Activated CD4-positive, alpha-beta memory T cell treated with anti-CD3 and anti-CD28 coated beads for 36 hours (primary cell): Measurements from ENCODE around the gene UBE2E2. TPM values are rescaled to one million over a fixed set of nuclear protein-coding genes. Genes with fewer than 3 reads are reported as not detected.
"Not testable (repeated sequence)": the region's sequence is repeated elsewhere in the genome, so short reads cannot be mapped to it uniquely, and the experiment has no call there.

Experiments
- CTCF ChIA-PET: fragments of 350-600 bp; sonication (Branson Sonifier 250); formaldehyde crosslinking; loops from one replicate; lab custom pipeline; 2021; ENCODE audit warnings: antibody characterized with exemption, inconsistent platforms; lab: Charles Lee
- POLR2A ChIA-PET: fragments of 350-600 bp; sonication (Branson Sonifier 250); formaldehyde crosslinking; loops from one replicate; lab custom pipeline; 2021; ENCODE audit warnings: antibody characterized with exemption; lab: Charles Lee
- DNase-seq: peaks from one replicate; pipeline ENCODE4 v3.0.0-alpha.2; 2020
- H3K27ac Mint-ChIP-seq: one replicate; pipeline ENCODE4 v1.8.0; 2021; ENCODE audit warnings: mixed read lengths
- H3K27me3 Mint-ChIP-seq: one replicate; pipeline ENCODE4 v1.8.0; 2021; ENCODE audit warnings: mixed read lengths
- H3K36me3 Mint-ChIP-seq: one replicate; pipeline ENCODE4 v1.8.0; 2021; ENCODE audit warnings: mixed read lengths
- H3K4me1 Mint-ChIP-seq: one replicate; pipeline ENCODE4 v1.8.0; 2021; ENCODE audit warnings: low read depth, mixed read lengths
- H3K4me3 Mint-ChIP-seq: one replicate; pipeline ENCODE4 v1.8.0; 2021; ENCODE audit warnings: mild to moderate bottlenecking, mixed read lengths
- H3K9me3 Mint-ChIP-seq: one replicate; pipeline ENCODE4 v1.8.0; 2021; ENCODE audit warnings: mixed read lengths
- intact Hi-C: fragments of 100-400 bp; cut with micrococcal nuclease; formaldehyde crosslinking; loops from one replicate; pipeline ENCODE4 v1.15.1; 2023
- total RNA-seq, 2 experiments: library from RNA; stranded (reverse); gene quantifications; one replicate each; pipeline ENCODE4 v1.2.3, GENCODE V29; 2021

The UBE2E2 gene
- total RNA-seq, 2 experiments from 2014 or later, result 2.0 to 4.2 TPM

DNA sequence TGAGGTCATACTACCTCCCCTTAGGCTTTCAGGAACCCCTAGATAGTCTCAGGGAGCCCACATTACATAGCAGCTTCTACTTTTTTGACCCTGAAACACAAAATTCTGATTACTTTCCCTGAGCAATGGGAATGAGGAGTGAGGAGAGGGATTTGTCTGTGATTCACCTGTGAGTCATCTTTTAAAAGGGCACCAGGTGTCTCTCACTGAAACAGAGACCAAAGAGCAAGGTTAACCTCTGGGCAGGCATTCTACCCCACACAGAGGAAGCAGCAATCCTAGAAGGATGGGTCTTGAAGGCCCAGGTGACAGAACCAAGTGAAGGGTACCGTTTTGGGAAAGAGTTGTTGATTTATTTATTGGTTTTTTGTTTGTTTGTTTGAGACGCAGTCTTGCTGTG is 31.1 kb upstream of the UBE2E2 start:
- intact Hi-C loops, result no loop called here
- CTCF ChIA-PET, result no interaction called here
- Mint-ChIP-seq H3K4me1 (no peaks in the 10 kb centered on the region), H3K9me3 (peaks cover 5% of the 10 kb centered on the region), H3K27me3 (no peaks in the 10 kb centered on the region), H3K4me3 (no peak overlapping the region), H3K27ac (no peak overlapping the region), H3K36me3 (no peaks in the 10 kb centered on the region)
- DNase-seq, result no peak
- POLR2A ChIA-PET, result no interaction called here

DNA sequence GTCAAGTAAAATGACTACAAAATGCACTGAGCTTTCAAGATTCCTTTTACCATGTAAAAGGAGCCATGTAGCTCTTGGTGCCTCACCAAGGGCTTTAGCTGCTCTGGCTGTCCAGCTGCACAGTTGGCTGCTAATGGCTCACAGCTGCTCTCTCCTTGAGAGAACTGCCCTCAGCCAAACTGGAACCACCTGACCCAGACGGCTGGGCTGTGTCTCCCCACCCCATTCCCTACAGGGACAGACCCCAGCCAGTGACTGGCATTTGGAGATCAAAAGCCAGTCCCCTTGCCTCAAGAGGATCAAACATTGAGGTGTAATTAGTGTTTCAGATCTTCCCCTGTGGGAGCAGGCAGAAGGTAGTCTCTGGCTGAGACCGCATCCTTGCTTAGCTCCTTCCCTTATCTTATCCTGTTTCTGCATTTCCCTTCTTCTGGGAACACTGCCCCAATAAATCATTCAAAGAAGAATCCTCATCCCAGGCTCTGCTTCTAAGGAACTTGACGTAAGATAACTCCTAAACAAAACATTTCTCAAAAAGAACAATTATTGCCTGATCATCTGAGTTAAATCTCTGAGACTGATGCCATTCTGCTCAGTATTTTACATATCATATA is 28.6 kb upstream of the UBE2E2 start:
- H3K4me1 Mint-ChIP-seq, result no peaks in the 10 kb centered on the region
- intact Hi-C loops, result no loop called here
- CTCF ChIA-PET, result no interaction called here
- no peaks in the 10 kb centered on the region for H3K27me3 Mint-ChIP-seq
- POLR2A ChIA-PET, result no interaction called here
- H3K27ac Mint-ChIP-seq, result no peak overlapping the region
- H3K4me3 Mint-ChIP-seq, result no peak overlapping the region
- DNase-seq, result no peak
- H3K9me3 Mint-ChIP-seq, result peaks cover 8% of the 10 kb centered on the region
- no peaks in the 10 kb centered on the region for H3K36me3 Mint-ChIP-seq

DNA sequence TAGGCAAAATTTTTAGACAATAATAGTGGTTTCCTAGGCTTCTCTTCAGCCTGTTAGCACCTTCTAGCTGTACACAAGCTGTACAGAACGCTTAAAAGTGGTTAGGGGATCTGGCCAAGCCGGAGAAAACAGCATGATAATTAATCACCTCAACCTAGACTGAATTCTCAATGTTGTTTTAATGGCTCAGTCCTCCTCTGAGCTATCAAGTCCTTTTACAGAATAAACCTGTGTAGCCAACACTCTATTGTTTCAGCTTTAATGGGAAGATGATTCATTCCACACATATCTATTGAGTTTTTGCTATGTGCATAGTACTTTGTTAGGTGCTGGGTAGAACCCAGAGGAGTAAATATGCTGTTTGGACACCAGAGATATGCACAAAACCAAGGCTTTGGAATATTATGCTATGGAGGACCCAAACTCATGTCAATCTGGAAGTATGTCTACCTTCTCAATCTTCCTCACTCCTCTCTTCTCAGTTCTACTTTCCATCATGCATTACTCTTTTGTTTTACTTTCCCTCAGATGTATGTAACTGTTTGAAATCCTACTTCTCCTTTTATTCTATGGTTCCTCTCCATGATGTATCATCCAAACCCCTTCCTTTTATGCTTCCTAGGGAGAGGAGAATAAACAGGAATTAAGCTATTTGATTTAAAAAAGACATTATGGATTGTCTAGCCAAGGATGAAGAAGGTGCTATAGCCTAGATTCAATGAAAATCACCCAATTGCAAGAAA is 27.6 kb upstream of the UBE2E2 start:
- Mint-ChIP-seq H3K27ac (no peak overlapping the region), H3K36me3 (no peaks in the 10 kb centered on the region), H3K9me3 (peaks cover 3% of the 10 kb centered on the region), H3K27me3 (no peaks in the 10 kb centered on the region), H3K4me3 (no peak overlapping the region), H3K4me1 (no peaks in the 10 kb centered on the region)
- intact Hi-C loops, result no loop called here
- no peak for DNase-seq
- CTCF ChIA-PET, result no interaction called here
- POLR2A ChIA-PET, result no interaction called here

DNA sequence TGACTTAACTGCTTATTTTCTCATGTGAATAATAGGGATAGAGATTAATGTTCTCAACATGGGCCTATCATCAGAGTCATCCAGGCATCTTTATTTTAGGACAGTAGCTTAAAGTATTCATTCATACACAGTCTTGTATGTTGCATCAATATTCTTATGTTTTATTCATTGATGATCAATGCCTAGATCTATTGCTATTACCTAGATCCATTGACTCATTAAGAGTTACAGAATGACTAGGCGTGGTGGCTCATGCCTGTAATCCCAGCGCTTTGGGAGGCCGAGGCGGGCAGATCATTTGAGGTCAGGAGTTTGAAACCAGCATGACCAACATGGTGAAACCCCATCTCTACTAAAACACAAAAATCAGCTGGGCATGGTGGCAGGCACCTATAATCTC is 26.3 kb upstream of the UBE2E2 start:
- intact Hi-C loops, CTCF ChIA-PET: not testable (repeated sequence)

DNA sequence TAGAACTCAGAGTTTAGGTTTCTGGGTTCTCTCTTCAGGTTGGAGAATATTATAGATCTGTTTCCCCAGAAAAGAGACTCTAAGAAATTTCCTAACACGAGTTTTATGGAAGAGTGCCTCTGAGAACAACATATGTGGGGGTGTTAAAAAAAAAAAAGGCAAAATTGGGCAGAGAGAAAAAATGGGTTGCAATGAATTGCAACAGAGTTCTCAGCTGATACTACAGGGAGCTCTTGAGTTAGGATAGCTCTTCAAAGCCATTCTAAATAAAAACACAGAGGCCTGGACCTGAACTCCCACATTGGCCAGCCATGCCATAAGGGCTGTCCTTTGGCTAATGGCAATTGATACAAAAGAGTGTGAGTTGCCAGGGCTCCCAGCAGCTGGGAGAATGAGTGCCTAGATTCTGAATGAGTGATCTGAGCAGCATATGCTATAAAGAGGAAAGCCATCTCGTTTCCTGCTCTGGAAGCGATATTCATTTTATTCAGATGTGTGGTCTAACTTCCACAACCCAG is 20.1 kb upstream of the UBE2E2 start:
- Mint-ChIP-seq H3K27ac (no peak overlapping the region), H3K27me3 (peaks cover 2% of the 10 kb centered on the region), H3K4me1 (no peaks in the 10 kb centered on the region), H3K36me3 (no peaks in the 10 kb centered on the region), H3K4me3 (no peak overlapping the region), H3K9me3 (no peaks in the 10 kb centered on the region)
- ChIA-PET POLR2A (no interaction called here), CTCF (no interaction called here)
- intact Hi-C loops, result no loop called here
- DNase-seq, result no peak

More for the DNA sequence above, 26.3 kb upstream of the UBE2E2 start:
- H3K4me3 Mint-ChIP-seq, H3K27ac Mint-ChIP-seq, H3K36me3 Mint-ChIP-seq, H3K27me3 Mint-ChIP-seq, H3K4me1 Mint-ChIP-seq, POLR2A ChIA-PET, H3K9me3 Mint-ChIP-seq, DNase-seq: not testable (repeated sequence)

DNA sequence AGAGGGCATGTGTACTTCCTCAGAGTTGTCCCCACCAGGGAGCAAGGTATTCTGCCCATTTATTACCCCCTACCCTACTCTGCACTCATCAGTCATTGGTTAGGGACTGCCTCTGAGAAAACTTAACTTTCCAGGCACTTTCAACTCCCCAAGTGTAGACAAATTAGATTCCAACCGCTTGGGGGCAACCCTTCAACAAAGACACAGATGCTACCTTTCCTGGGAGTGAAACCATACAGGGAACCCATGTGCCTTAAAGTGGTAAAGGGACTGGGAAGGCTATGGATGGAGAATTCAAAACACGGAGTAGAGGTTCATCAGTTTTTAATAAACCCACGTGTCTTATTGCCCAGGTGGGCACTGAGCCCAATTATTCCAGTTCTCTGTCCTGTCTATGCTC is 19.4 kb upstream of the UBE2E2 start:
- H3K36me3 Mint-ChIP-seq, result no peaks in the 10 kb centered on the region
- peaks cover 2% of the 10 kb centered on the region for H3K27me3 Mint-ChIP-seq
- ChIA-PET POLR2A (no interaction called here), CTCF (no interaction called here)
- no peak overlapping the region for H3K27ac Mint-ChIP-seq
- intact Hi-C loops, result no loop called here
- H3K4me1 Mint-ChIP-seq, result no peaks in the 10 kb centered on the region
- no peak for DNase-seq
- H3K9me3 Mint-ChIP-seq, result no peaks in the 10 kb centered on the region
- H3K4me3 Mint-ChIP-seq, result no peak overlapping the region

DNA sequence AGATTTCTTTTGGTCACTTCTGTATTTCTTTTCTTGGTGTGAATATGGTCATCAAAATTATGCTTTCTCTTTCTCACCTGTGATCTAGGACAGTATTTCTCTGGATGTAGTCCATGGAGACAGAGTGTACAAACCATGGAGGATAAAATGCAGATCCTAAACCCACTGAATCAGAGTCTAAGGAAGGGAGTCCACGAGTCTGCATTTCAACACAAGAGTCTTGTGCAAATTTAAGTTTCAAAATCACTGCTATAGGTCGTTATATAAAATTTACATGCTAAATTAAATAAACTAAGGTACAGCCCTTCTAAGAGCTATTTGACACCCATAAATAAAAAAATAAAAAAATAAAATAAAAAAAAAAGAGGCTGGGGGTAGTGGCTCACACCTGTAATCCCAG is 17.3 kb upstream of the UBE2E2 start:
- DNase-seq, result no peak
- Mint-ChIP-seq H3K27ac (no peak overlapping the region), H3K4me1 (no peaks in the 10 kb centered on the region), H3K27me3 (peaks cover 2% of the 10 kb centered on the region), H3K9me3 (no peaks in the 10 kb centered on the region), H3K4me3 (no peak overlapping the region), H3K36me3 (no peaks in the 10 kb centered on the region)
- intact Hi-C loops, result no loop called here
- ChIA-PET POLR2A (no interaction called here), CTCF (no interaction called here)

DNA sequence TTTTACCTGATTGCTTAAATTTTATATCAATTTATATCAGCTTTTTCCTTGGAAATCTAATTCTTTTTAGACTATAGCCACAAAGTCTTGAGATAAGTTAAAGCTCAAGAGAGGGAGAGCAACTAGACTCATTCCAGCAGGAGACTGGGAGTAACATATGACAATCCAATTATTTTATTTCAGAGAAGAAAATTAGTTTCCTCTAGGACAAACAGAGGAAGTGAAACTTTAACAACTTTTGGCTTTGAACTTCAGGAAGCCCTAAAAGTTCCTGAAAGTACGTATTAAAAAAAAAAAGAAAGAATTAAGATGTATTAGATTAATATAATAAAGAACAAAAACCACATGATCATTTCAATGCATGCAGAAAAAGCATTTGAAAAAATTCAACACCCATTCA is 13.9 kb upstream of the UBE2E2 start:
- POLR2A ChIA-PET, result no interaction called here
- CTCF ChIA-PET, result no interaction called here
- no peaks in the 10 kb centered on the region for H3K4me1 Mint-ChIP-seq
- intact Hi-C loops, result no loop called here
- H3K9me3 Mint-ChIP-seq, result no peaks in the 10 kb centered on the region
- no peaks in the 10 kb centered on the region for H3K36me3 Mint-ChIP-seq
- DNase-seq, result no peak
- no peak overlapping the region for H3K4me3 Mint-ChIP-seq
- H3K27ac Mint-ChIP-seq, result no peak overlapping the region
- peaks cover 2% of the 10 kb centered on the region for H3K27me3 Mint-ChIP-seq

DNA sequence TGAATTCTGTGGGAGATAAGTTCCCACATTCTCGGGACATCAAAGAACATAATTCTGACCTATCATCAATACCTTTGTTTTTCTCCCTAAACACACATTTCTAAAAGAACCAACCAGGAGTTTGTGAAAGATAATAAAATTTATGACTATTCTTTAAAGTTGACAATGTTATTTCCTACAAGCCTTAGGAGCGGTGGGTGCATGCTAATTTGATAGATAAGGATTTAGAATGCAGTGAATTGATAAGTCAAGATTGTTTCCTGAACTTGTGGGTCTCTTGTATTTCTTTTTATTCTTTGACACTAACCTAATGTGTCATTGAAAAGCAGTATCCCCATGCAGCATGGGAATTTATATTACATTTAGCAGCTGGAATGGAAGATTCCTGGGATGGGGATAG is 10.3 kb upstream of the UBE2E2 start:
- Mint-ChIP-seq H3K27ac (no peak overlapping the region), H3K27me3 (no peaks in the 10 kb centered on the region), H3K36me3 (no peaks in the 10 kb centered on the region), H3K9me3 (no peaks in the 10 kb centered on the region), H3K4me3 (no peak overlapping the region), H3K4me1 (no peaks in the 10 kb centered on the region)
- ChIA-PET POLR2A (no interaction called here), CTCF (no interaction called here)
- DNase-seq, result no peak
- intact Hi-C loops, result no loop called here

DNA sequence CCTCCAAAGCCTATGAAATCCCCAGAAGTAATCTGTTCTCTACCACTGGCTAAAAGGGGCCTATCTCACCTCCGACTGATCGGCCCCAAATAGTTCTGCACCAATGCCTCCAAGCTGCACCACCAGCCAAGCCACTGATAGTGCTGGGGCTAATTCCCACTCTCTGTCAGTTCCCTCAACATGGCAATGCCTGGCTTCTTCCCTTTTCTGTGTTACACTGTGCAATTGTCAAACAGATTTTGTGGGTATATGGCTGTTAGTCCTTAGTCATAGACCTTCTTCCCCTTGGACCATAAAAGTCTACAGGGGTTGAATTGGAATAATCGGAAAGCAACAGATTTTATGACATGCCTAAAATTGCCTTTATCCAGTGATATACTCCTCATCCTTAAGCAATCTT is 9.3 kb upstream of the UBE2E2 start:
- Mint-ChIP-seq H3K36me3 (no peaks in the 10 kb centered on the region), H3K27me3 (no peaks in the 10 kb centered on the region), H3K4me3 (no peak overlapping the region), H3K9me3 (no peaks in the 10 kb centered on the region), H3K27ac (no peak overlapping the region), H3K4me1 (no peaks in the 10 kb centered on the region)
- no peak for DNase-seq
- intact Hi-C loops, result no loop called here
- CTCF ChIA-PET, result no interaction called here
- POLR2A ChIA-PET, result no interaction called here

DNA sequence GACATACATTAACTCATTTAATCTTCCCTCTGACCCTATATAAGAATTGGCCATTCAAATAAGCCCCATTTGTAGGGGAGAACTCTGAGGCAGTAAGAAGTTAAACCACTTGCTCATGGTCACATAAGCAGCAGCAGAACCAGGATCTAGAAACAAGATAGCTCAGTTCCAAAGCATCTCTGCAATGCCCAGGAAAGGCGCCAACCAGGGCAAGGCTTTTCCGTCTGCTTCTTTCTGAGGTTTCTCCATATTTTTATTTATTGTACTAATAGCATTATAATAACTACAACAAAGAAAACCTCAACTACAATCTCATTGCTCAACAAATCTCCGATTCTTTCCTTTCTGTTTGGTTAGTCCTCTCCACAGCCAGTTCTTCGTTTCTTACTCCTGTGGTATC is 4.3 kb upstream of the UBE2E2 start:
- H3K27me3 Mint-ChIP-seq, result peaks cover 19% of the 10 kb centered on the region
- no peak for DNase-seq
- ChIA-PET CTCF (no interaction called here), POLR2A (no interaction called here)
- peaks cover 2% of the 10 kb centered on the region for H3K4me1 Mint-ChIP-seq
- H3K27ac Mint-ChIP-seq, result no peak overlapping the region
- H3K4me3 Mint-ChIP-seq, result no peak overlapping the region
- intact Hi-C loops, result no loop called here
- H3K9me3 Mint-ChIP-seq, result no peaks in the 10 kb centered on the region
- H3K36me3 Mint-ChIP-seq, result no peaks in the 10 kb centered on the region

DNA sequence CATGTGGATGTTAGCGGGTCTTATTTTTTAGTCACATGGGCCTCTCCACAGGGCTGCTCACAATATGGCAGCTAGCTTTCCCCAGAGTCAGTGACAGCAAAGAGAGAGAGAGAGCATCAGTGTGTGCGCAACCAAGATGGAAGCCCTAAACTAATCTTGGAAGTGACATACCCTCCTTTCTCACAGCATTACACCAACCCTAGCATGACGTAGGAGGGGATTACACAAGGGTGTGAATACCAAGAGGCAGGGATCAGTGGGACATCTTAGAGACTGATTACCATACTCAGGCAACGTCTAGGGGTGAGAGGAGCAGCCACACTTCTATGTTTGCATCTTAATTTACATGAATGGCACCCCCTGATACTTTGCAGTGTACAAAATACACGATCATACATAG is 3.5 kb upstream of the UBE2E2 start:
- H3K27ac Mint-ChIP-seq, result no peak overlapping the region
- ChIA-PET CTCF (no interaction called here), POLR2A (no interaction called here)
- H3K36me3 Mint-ChIP-seq, result no peaks in the 10 kb centered on the region
- peaks cover 24% of the 10 kb centered on the region for H3K27me3 Mint-ChIP-seq
- H3K9me3 Mint-ChIP-seq, result no peaks in the 10 kb centered on the region
- no peak overlapping the region for H3K4me3 Mint-ChIP-seq
- no peak for DNase-seq
- intact Hi-C loops, result loop anchor here (5.0 kb wide), 1 partner anchor 53 kb away; no protein-coding TSS in a partner anchor
- peaks cover 8% of the 10 kb centered on the region for H3K4me1 Mint-ChIP-seq
